Colonic mucosa (tissue), 4 donors: ENCODE data around the gene INO80. TPM values are rescaled to one million over a fixed set of nuclear protein-coding genes. Genes with fewer than 3 reads are reported as not detected.

Experiments
- DNase-seq: peaks from one replicate; pipeline ENCODE4 v3.0.0-alpha.2; 2020
- H3K27ac ChIP-seq: fragments of 200-600 bp; one replicate; pipeline ENCODE4 v1.8.0; 2021
- H3K27me3 ChIP-seq: fragments of 200-600 bp; one replicate; pipeline ENCODE4 v1.8.0; 2021
- H3K36me3 ChIP-seq: fragments of 200-600 bp; one replicate; pipeline ENCODE4 v1.8.0; 2021
- H3K4me1 ChIP-seq: fragments of 200-600 bp; one replicate; pipeline ENCODE4 v1.8.0; 2021; ENCODE audit warnings: mild to moderate bottlenecking
- H3K4me3 ChIP-seq: fragments of 200-600 bp; one replicate; pipeline ENCODE4 v1.8.0; 2021
- H3K9ac ChIP-seq, 2 donors: one replicate each; pipeline ENCODE4 v1.7.0; 2013; ENCODE audit warnings: control low read depth in 2 of 2, low read depth in 2 of 2, low read length in 2 of 2
- H3K9me3 ChIP-seq: fragments of 200-600 bp; one replicate; pipeline ENCODE4 v1.8.0; 2021
- CTCF ChIP-seq: fragments of 200-600 bp; IDR thresholded peaks from one replicate; pipeline ENCODE4 v1.8.0; 2022; ENCODE audit warnings: antibody characterized with exemption, mild to moderate bottlenecking
- intact Hi-C: fragments of 100-400 bp; cut with DNase I; formaldehyde crosslinking; loops from one replicate; pipeline ENCODE4 v1.14.1; 2022
- total RNA-seq, 2 donors: library from RNA; stranded (reverse); fragmentation: NEBNext Ultra II Directional in 1 of 2; extraction: Animal tissue kit (Norgen Biotek cat#: 25700) in 1 of 2; gene quantifications; one replicate each; pipeline ENCODE4 v1.2.1, GENCODE V29; 2021
- donor health status: healthy.
- donor health status: DM: no; HTN: no; CAD: no.
- donor health status: DM: no; HTN: no; CAD: no.

The INO80 gene
- total RNA-seq, 2 donors from 2014 or later = 17.6 to 27.4 TPM

DNA sequence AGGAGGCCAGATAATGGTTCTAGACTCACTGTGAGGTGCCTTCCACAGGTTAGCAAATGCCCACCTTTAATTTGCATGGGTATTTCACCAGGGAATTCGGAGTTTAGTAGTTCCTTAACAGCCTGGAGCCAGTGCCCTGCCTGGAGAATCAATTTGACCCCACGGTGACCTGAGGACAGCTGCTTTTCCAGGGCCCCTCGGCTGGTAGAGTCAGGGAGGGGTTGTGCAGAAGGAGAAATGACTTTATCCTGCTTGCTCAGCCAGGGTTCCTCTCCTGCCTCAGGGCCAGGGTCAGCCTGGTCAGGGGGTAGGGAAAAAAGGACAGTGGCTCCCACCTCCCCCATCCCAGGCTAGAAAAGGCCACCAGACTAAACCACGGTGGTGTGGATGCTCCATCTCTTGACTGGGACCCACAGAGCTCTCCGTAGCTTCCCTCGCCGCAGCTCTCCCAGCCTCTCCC is 175.0 kb downstream of the INO80 start:
- no peaks in the 10 kb centered on the region for H3K4me1 ChIP-seq
- TF ChIP-seq CTCF = no peak
- intact Hi-C loops = loop anchor here (5.0 kb wide), 2 partner anchors 34 to 71 kb away; no protein-coding TSS in a partner anchor
- peaks cover 2% of the 10 kb centered on the region for H3K36me3 ChIP-seq
- no peak for DNase-seq
- no peaks in the 10 kb centered on the region for H3K9me3 ChIP-seq
- H3K4me3 ChIP-seq = peak overlapping the region; percentile 53
- H3K27me3 ChIP-seq = no peaks in the 10 kb centered on the region
- H3K27ac ChIP-seq = peak overlapping the region; percentile 77
- H3K9ac ChIP-seq = peak overlapping the region; percentile 79 to 85

GRCh38 chr15:40940296-40940801 is 175.7 kb downstream of the INO80 start:
- H3K9me3 ChIP-seq = no peaks in the 10 kb centered on the region
- DNase-seq = no peak
- peak overlapping the region; percentile 7 to 79 for H3K9ac ChIP-seq
- no peak for TF ChIP-seq CTCF
- H3K4me3 ChIP-seq = no peak overlapping the region
- peaks cover 9% of the 10 kb centered on the region for H3K36me3 ChIP-seq
- H3K27me3 ChIP-seq = no peaks in the 10 kb centered on the region
- H3K27ac ChIP-seq = peak overlapping the region; percentile 77
- intact Hi-C loops = loop anchor here (5.0 kb wide), 2 partner anchors 33 to 72 kb away; no protein-coding TSS in a partner anchor
- no peaks in the 10 kb centered on the region for H3K4me1 ChIP-seq

- H3K4me3 ChIP-seq = no peak overlapping the region
- H3K27ac ChIP-seq = no peak overlapping the region
- no peak for TF ChIP-seq CTCF
- H3K36me3 ChIP-seq = peaks cover 13% of the 10 kb centered on the region
- DNase-seq = no peak
- no peaks in the 10 kb centered on the region for H3K27me3 ChIP-seq
- intact Hi-C loops = no loop called here
- no peak overlapping the region for H3K9ac ChIP-seq
- H3K9me3 ChIP-seq = no peaks in the 10 kb centered on the region
- H3K4me1 ChIP-seq = no peaks in the 10 kb centered on the region
These were observed 177.6 kb downstream of the INO80 start for GRCh38 chr15:40938536-40938870.

- no peak overlapping the region for H3K27ac ChIP-seq
- H3K9me3 ChIP-seq = no peaks in the 10 kb centered on the region
- H3K36me3 ChIP-seq = peaks cover 13% of the 10 kb centered on the region
- no peaks in the 10 kb centered on the region for H3K4me1 ChIP-seq
- H3K9ac ChIP-seq = peak overlapping the region in 1 of 2 donors; percentile 15
- H3K4me3 ChIP-seq = no peak overlapping the region
- H3K27me3 ChIP-seq = no peaks in the 10 kb centered on the region
- no peak for TF ChIP-seq CTCF
- no peak for DNase-seq
- intact Hi-C loops = no loop called here
These were observed 178.1 kb downstream of the INO80 start for GRCh38 chr15:40937762-40938535.

DNA sequence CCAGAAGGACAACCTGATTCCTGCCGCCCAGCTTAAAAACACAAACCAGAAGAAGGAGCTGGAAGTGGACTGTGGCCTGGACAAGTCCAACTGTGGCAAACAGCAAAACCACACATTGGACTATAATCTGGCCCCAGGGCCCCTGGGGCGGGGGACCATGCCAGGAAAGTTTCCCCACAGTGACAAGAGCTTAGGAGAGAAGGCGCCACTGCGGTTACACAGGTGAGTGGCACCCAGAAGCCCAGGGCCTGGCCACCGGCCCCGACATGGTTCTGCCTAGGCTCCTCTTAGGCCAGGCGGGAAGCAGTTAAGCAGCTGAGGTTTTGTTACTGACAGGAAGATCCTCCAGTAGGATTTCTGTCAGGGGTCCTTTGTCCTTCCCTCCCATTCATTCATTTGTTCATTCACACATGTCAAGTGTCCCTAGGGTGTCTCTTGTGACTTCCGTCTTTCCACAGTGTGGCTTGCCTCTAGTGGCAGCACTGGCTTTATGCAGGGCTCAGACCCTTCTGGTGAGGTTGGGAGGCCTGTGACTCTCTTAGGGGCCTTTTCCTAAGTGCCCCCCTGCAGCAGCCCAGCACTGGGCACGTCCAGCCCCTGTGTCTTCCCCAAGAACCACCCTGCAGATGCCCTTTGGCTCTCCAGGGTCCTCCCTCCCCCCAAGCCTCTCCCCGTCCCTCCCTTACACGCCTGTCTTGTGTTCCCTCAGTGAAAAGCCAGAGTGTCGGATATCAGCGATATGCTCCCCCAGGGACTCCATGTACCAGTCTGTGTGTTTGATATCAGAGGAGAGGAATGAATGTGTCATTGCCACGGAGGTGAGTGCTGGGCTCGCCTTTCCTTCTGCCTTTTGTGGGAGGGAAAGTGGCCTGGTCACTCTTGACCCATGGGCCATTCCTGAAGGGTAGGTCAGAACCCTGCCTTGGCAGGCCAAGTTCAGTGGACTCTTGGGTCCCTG is 179.1 kb downstream of the INO80 start:
- Histone ChIP-seq H3K27me3 (no peaks in the 10 kb centered on the region), H3K27ac (no peak overlapping the region), H3K9ac (no peak overlapping the region), H3K4me3 (no peak overlapping the region), H3K4me1 (no peaks in the 10 kb centered on the region), H3K36me3 (peaks cover 13% of the 10 kb centered on the region), H3K9me3 (no peaks in the 10 kb centered on the region)
- no peak for DNase-seq
- no peak for TF ChIP-seq CTCF
- intact Hi-C loops = no loop called here
